Kidney tubule cell (primary cell): Measurements from ENCODE around the gene NRGN.

ENCODE experiments used
- DNase-seq: peaks from one replicate; pipeline ENCODE4 v3.0.0-alpha.2; 2018; ENCODE audit warnings: low spot score

The NRGN gene

DNA sequence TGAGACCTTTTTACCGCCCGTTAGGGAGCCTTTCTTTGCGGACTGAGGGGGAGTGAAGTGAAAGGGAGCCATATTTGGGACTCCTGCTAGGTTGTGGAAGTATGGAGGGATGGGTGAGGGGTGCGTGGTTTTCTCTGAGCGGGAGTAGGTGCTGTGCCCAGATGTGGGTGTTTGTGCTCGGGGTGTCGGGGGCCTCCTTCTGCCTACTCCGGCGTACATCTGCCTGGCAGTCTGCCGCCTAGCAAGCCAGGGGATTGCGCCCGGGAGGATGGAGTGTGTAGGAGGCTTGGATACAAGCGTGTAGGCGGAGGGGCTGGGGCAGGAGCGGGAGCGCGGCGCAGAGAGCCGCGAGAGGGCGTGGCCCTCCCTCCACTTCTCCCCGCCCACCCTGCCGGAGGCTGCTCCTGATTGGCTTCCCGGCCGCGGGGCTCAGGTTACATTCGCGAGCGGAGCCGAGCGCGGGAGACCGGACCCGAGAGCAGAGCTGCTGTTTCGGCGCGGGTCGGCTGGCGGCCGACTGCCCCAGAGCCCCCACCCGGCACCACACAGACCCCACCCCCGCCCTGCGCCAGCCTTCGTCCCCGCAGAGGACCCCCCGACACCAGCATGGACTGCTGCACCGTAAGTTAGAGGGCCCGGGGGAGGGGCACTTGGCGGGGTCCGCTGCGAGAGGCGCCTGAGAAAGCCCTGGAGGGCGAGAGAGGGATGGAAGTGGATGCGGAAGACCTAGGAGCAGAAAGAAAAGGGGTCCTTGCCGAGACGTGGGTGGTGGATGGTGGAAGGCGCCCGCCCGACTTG is at the start of gene NRGN:
Gene NRGN (plus strand): TSS at position 464 of the 798 bp plus-strand sequence. CDS start 143 bp downstream, at position 607.
- peak; percentile 86 for DNase-seq

DNA sequence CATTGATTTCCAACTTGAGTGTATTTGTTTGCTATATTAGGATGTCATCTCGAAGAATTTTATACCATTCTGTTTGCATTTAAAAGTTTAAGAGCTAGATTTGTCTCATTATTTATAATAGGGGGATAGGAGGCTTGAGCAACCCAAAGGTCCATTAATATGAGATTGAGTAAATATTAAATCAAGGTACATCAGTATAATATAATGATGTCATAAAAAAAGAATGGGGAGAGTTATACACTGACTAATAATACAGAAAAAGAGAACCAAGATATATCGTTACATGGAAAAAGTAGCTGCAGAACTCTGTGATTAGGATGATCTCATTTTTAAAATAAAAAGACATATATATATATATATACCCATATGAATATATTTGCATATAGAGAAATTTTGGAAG is 46.6 kb upstream of the NRGN start:
- no peak for DNase-seq

DNA sequence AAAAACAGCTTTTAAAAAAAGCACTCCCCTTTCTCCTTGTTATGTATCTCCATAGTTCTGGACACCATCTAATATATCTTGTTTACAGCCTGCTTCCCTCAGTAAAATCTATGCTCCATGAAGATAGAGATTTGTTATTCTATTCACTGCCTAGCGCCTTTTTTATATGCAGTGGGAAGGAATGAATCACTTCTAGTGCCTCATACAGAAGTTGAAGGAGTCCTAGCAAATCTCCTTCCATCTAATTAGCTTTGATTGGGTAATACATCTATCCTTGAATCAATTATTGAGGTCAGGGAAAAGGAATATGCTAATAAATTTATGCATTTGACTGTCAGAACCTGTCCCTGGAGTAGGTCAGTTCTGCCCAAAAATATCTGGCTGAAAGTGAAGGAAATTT is 40.2 kb upstream of the NRGN start:
- no peak for DNase-seq

DNA sequence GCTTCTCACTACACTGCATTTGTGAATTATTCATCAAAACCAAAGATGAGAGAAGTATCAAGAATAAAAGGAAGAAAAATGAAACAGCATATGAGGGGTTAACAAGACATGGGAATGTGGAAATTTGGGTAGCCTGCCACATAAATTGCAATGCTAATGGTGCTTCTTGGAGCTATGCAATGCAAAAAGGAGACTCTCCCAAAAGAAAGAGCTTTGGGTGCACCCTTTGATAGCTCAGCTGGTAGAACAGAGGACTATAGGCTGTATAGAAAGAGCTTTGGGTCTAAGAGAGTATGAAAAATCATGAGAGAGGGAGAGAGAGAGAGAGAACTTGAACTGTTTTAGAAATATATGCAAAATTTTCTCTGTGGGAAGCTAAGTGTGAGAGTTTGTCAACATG is 39.7 kb upstream of the NRGN start:
- DNase-seq: no peak

DNA sequence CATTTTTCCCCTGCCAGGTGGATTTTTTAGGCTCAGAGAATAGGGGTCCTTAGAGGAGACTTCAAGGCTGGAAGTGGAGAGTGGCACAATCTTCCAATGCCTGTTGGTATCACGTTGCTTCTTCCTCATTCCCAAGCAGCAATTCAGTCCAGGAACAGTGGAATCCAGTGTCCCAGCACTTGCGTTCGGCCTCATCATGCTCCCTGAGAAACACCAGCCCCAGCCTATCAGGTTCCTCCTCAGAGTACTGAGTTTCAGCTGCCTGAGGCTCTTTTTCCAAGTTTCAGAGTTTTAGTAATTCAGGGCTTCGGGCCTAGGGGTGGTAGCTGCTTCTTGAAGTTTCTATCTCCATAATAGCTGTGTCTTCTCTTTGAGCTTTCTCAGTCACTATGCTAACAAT is 31.9 kb upstream of the NRGN start:
- DNase-seq: peak; percentile 26

DNA sequence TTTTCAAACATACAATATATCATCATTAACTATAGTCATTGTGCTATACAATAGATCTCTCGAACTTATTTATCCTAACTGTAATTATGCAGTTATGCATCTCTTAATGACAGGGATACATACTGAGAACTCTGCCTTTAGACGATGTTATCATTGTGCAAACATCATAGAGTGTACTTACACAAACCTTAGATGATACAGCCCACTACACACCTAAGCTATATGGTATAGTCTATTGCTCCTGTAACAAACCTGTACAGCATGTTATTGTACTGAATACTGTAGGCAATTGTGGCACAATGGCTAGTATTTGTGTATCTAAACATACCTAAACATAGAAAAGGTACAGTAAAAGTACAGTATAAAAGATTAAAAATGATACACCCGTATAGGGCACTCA is 27.4 kb upstream of the NRGN start:
- DNase-seq: no peak

DNA sequence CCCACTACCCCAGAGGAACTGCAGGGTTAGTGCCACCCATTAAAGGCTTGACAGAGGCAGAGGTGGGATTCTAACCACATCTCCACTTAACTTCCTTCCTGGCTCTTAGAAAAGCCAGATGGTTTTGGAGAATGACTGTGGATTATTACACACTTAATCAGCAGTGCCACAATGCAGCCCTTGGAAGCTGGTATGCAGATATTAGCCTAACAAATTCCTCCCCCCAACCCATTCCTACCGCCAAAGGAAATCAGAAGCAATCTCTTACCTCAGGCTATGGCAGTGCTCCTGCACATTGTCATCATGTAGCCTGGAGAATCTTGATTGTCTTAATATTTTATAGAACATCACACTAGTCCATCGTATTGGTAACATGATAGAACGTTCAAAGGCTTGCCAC is 23.2 kb upstream of the NRGN start:
- peak; percentile 27 for DNase-seq

DNA sequence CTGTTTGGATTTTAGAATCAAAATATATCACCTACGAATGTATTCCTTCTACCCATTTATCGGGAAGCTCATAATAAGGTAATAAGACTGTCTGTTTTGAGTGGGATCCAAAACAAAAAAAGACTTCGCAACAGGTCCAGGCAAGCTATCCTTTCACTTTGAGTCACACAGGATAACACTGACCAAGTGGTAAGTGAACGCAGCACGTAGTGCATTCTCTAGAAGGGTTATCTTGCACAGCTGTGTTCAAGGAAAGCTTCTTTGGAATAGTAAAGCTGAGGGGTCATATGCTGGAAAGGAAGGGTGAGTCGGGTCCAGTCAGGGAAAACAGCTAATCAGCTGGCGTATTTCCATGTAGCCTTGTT is 22.3 kb upstream of the NRGN start:
- peak; percentile 3 for DNase-seq

DNA sequence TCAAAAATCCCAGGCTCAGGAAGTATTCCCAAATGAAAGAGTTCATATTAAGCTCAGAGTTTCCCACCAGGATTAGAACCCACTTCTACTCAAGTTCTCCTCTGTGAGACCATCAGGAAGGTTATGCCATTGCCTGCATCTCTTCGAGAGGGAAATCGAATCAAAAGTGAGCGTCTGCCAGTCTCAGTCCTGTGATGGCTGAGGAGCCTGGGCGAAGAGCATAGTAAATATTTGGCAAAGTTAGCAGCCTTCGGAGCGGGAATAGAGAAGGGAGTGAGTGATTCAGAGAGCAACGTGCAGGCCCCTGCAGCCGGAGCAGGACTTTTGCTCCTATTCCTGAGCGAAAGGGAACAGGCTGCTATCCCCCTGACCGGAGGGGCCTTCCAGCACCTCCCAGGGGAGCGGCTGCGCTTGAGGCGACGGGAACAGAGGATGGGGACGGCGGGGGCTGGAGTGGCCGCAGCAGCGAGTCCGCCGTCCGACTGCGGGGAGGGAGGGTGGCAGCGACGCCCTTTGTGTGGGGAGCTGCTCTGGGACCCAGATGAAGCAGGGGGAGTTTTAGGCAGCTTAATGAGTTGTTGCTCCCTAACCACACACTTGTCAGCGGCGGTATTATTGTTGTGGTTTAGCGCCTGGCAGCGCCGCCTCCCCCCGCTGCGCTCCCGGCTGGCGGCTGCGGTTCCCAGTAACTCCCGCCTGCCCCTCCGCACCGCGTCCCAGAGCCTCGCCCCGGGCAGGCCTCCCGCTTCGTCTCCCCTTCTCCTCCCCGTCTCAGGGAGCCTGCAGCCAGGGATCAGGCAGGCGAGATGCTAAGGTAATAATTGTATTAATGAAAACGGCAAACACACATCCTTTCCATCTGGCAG is 21.7 kb upstream of the NRGN start:
- DNase-seq: peak; percentile 48

DNA sequence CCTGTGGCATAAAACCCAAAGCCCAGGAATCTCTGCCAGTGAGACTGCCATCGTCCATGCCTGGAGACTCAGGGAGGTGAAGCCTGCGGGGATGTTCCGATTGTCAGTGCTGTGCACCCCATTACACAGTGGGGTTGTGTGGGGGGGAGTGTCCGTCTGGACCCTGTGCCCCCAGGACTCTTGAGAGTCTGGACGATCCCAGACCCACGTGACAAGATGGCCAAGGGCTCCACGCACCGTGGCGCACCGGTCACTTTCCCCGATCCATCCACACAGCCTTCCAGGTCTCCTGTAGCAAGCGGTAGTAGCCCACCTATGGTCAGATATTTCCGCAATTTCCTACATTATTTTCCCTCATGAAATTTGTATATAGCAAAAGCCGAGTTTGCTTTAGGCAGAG is 20.9 kb upstream of the NRGN start:
- no peak for DNase-seq

DNA sequence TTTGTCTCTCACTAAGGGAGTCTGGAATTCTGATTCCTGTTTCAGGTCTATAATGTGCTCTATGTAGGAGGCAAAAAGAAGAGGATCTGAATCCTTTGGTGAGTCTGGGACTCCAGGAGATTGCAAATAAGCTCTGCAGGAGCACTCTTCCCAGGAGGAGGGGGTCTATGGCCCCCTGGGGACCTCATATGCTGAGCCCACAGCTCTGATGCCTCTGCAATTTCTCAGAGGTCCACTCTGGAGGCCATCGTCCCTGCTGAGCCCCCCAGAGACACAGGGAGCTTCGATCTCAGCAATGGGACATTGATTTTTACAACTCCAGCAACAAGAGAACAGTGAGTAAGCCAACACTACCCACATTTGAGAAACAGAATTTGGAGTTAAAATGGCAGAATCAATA is 20.2 kb upstream of the NRGN start:
- no peak for DNase-seq

DNA sequence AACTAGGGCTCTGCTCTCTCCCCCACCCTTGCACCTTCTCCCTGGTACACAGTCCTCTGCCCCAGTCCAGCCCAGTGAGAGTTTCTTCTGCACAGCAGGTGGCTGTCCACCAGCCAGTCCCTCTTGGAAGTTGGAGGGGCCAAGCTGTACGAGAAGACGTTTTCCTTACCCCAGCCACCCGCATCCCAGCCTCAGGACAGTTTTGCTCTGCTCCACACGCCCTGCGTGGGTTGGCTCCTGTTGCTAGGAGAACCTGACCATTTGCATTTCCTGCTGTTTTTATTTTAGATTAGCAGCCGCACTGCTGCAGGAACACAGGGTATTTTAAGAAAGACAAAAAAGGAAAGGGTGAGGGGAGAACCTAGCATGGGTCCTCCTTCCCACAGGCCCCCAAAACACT is 17.6 kb upstream of the NRGN start:
- no peak for DNase-seq

DNA sequence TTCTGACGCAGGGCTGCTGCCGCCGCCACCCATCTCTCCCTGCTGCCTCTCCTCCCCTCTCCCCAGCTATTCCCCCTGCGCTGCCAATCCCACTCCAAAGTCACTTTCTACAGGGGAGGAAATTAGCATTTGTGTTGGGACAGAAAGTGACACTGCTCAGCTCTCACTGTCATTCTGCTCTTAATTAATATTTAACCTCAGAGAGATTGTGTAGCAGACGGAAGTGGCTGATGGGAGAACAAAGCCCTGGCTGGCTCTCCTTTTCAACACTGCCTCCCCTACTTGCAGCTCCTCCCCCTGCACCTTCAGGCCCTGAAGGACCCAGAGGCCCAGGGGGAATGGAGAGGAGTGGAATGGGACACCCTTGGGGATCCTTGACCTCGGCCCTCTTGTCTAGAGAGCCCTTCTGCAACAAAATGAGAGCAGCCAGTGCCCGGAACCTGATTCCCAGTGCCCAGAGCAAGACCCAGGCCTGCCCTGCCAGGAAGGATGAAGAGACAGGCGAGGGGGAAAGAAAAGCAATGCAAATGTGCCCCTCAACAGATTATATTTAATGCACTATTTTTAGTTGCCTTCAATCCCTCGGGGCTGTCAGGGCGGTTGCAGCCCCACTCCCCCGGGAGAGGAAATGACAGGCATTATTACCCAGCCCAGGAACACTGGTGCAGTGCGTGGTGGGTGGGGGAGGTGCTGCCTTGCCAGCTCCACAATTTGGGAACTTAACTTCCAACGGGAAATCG is 14.6 kb upstream of the NRGN start:
- DNase-seq: peak; percentile 59

DNA sequence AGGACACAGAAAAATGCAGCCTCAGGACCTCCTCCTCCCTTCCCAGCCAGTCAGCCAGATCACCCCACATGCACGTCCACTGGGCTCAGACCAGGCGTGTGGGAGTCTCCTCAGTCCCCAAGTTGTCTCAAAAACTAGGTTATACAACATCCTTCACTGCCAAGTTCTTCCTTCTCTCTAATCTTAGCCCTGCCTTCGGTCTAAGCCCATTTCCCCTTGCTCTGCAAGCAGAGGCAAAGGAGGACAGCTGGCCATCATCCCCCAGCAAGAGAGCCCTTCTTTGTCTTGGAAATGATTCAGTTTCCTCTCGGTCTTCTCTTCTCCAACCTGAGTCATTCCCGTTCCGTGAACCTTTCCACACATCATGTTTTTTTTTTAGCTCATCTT is 14.0 kb upstream of the NRGN start:
- peak; percentile 47 for DNase-seq

DNA sequence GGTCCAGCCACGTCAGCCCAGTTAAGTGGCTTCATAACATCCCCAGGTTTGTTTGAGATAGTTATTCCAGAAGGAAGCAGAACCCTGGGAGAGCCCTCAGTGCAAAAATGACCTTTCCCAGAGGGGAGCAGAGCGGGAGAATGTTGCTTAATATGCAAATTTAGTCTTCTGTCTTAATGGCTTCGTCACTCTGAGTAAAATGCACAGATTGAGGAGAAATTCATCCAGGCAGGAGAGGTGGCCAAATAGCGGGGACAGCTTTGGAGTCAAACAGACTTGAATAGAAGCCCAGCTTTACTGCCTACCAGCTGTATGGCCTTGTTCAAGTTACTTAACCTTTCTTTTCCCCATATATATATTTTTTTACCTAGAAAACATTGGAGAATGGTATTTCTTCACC is 12.3 kb upstream of the NRGN start:
- DNase-seq: no peak

DNA sequence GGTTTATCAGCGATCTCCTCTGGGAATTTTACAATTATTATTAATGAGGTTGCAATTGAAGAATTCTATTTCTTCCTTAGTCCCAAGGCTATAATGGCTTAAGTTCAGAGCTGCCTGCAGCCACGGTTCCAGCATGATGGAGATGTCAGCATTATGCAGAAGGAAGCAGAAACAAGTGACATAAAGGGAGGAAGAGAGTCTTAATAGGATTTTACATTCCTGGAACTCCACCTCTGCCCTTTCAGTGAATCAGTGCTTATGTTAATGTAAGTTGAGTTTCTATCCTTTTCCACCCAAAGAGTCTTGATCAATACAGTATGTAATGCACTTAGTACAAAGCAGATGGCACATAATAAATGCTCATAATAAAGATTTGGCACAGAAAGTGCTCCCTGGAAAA is 11.6 kb upstream of the NRGN start:
- no peak for DNase-seq

DNA sequence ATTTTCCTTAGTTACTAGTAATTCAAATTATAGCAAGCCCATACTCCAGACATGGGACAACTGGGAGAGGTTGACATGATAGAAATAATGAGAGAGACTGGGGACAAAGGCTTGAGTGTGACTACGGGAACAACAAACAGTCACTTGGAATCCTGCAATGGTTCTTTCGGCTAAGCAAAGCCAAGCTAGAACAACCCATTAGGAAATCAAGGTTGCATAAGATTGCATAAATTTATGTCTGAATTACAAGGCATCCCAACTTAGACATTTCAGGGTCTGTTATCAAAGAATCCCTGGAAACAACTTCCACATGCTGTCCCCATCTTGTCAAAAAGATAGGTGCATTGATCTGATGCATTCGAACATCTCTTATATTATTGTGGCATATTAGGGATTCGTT is 10.2 kb upstream of the NRGN start:
- no peak for DNase-seq

DNA sequence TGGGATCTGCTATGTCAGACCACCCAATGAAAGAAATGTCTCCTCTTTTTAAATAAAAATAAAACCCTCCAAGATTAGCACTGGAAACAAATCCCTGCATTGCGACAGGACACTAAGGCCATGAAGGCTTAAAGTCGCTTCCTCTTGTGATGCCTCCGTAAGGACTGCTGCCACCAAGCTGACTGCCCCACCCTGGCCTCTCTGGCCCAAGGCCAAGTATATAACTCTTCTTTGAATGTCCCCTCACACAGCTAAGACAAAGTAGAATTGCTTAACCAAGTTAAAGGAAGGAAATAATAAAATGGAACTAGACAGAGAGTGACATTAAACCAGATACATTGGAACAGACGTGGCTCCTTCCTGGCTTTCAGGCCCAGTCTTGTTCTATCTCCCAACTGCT is 7.5 kb upstream of the NRGN start:
- DNase-seq: no peak

DNA sequence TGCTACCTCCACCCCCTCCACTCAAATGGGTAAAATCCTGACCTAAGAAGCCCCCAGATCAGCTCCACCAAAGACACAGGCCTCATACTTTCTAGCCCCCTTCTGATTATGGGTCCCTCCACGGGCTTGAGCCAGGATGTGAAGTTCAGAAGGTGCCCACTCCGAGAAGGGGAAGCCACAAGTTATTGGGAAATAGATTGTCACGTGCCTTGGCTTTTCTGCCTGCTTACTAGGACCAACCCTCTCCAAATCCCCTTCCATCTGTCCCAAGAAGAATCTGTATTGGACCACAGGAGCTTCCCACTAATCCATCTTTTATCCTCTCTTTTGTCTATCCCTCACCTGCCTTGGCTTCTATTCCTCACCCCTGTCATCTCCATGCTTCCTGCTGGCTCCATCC is 3.0 kb upstream of the NRGN start:
- DNase-seq: no peak

DNA sequence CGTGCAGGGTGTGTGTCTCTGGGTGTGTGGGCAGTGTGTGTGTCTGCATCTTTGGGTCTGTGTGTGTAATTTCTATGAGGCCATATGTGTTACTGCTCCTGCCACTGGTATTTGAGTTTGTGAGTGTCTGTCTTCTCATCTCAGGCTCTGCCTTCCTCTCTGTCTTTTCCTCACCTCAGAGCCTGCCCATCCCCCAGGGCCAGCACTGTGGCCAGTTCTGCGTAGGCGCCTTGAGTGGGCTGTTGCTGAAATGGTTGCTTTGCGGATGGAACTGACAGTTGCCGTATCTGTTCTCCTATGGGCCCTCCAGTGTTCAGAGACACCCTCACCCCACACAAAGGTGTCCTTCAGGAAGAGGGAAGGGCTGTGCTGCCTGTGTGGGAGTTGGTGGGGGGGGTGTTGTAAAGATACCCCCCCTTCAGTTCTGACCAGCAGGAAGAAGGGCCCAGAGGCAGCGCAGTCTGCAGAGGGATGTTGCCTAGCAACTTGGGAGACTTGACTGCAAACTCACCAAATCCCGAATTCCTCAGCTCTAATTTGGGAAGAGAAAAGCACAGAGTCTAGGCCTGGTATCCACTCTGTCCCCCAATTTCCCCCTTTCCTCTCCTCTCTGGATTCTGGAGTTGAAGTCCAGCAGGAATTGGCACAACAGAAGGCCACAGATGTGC is 2.0 kb upstream of the NRGN start:
- no peak for DNase-seq

DNA sequence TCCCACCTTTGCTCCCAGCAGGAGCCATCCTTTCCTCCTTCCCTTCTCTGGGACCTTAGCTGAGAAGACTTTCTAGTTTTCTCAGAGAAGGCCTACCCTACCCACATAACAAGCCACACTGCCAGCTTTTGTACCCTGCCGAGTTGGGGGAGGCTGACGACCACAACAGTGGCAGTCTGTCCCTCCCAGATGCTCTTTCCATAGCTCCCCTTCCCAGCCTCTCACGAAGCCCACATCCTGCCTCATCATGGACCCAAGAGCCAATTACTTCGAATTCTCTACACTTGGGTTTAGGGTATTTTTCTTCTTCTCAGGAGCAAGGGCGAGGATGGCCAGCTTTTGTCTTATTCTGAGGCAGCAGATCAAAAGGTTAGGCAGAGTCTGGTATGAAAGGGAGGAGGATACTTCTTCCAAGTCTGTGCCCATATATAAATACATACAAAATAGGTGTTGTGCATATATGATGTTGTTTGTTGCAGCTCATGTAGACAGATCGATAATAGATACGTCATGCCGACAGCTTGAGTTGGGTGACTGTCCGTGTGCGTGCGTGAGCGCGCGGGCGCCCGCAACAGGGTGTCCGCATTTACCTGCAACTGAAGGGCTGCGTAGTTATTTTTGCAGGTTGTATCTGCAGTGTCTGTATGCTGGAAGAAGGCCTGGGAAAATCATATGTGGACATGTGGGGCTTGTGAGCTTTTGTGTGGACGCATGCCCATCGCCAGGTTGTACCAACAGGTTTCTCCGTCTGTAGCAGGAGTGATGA is 846 bp upstream of the NRGN start:
- DNase-seq: no peak
